Left lobe of liver (tissue), 2 donors: Measurements from ENCODE around the gene TRIM66. TPM values are rescaled to one million over a fixed set of nuclear protein-coding genes. Genes with fewer than 3 reads are reported as not detected.

ENCODE experiments used
- ATAC-seq: fragments of 200-7000 bp; cut with Tn5 transposase; one replicate; pipeline ENCODE4 v1.9.1; 2020; ENCODE audit warnings: mild to moderate bottlenecking, moderate library complexity
- DNase-seq: peaks from one replicate; pipeline ENCODE4 v3.0.0-alpha.2; 2020; ENCODE audit warnings: low spot score
- total RNA-seq: library from RNA; stranded (reverse); gene quantifications from one replicate; pipeline ENCODE4 v1.2.1, GENCODE V29; 2021
- donor health status: DM: no; HTN: no; CAD: no; lungs with moderate emphysema.
- donor health status: DM: no; HTN: yes; CAD: no.

TRIM66 gene
- 13.3 TPM for total RNA-seq

DNA sequence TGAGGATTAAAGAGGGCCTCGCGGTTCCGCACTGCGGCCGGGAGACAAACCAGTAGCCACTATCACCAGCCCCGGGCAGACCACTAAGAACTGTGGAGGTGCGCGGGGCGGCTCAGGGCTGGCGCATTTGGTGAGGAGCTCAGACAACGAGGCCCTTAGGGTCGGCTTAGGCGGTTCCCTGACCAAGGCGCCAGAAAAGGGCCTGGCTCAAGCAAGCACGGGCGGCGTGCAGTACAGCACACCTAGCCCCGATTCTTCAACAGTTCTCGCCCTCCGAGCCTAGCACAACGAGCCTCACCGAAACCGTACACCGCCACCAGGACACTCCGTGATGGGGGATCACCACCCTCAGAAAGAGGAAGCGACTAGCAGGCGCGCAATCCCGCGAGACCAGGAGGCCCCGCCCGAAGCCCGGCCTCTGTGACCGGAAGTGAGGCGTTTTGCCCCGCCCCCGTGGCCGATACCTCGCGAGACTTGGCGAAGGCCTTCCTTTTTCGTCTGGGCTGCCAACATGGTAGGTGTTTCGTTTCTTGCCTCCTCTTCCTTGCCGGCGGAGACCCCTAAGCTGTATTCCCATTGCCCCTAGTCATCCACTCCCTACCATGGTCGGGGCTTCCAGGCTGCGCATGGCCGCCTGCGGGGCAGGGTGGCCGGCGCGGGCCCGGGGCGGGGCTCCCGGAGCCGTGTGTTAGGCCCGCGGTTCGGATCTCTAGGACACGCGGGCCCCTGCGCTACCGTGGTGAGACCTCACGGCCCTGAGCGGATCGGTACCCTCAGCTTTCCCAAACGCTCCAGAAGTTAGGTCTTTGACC lies at the start of gene TRIM66, which contains the start of gene RPL27A:
Gene TRIM66 (minus strand): TSS at position 363 of the 812 bp plus-strand sequence. CDS start 10,391 bp downstream, outside the sequence.
Gene RPL27A (plus strand): TSS at position 490 of the 812 bp plus-strand sequence. CDS start 22 bp downstream, at position 512.
- DNase-seq (peak; percentile 99), ATAC-seq (peak; percentile 97)

- ATAC-seq (no peak), DNase-seq (no peak)
These were observed 49.3 kb upstream of the TRIM66 start for GRCh38 chr11:8731647-8732323.

DNA sequence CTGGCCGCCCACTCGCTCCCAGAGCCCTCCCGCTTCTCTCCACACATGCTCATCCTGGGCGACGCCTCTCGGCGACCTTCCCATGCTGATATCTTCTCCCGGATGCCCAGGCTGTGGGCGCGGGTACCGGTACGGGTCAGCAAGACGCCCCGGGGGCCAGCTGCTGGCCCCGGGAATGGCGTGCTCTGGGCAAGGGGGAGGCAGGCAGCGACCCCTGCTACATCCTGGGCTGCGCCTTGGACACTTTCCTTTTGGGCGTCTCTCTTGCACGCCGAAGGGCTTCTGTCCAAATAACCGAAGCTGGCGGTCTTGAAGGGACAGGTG lies 48.2 kb upstream of the TRIM66 start:
- ATAC-seq = no peak
- DNase-seq = no peak

DNA sequence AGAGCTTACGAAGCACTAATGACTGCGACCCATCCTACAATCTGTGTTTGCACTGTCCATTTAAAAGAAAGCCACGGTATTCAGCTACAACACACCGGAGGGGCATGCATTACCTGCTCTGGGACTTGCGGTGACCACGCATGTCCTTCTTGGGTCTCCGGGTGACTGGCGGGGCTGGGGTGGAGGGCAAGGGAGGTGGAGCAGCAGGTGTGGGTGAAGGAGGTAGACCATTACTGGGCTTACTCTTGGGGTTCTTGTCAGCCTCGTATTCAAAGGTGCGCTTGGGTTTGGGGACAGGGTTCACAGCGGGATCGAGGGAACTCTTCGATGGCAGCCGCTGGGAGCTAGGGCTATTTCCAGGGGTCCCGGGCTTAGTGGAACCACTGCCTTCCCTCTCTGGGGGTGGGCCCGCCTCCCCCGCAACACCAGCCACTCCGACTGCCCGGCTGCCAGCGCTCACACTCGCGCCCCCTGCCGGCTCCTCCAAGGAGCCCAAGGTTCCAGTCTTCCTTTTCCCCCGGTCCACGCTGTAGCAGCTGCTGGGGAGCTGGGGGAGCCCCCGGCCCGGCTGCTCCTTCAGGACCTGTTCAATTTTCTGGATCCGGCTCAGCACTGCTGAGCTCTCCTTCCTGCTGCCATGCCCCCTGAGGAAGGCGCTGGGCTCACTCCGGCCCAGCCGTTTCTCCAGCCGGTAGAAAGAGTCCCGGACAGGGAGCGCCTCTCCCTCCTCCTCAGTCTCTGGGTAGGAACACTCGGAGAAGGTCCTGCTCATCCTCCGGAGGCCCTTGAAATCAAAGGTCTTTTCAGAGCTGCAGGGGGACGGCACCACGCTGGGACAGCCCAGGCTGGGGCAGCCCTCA lies 47.6 kb upstream of the TRIM66 start:
- DNase-seq (no peak), ATAC-seq (no peak)

GRCh38 chr11:8729067-8729466 lies 46.6 kb upstream of the TRIM66 start:
- ATAC-seq (no peak), DNase-seq (no peak)

GRCh38 chr11:8728563-8728962 lies 46.1 kb upstream of the TRIM66 start:
- ATAC-seq = no peak
- DNase-seq = no peak

- no peak for DNase-seq
- no peak for ATAC-seq
These were observed 43.9 kb upstream of the TRIM66 start for GRCh38 chr11:8726395-8726794.

GRCh38 chr11:8724682-8725081 lies 42.2 kb upstream of the TRIM66 start:
- ATAC-seq (no peak), DNase-seq (no peak)

DNA sequence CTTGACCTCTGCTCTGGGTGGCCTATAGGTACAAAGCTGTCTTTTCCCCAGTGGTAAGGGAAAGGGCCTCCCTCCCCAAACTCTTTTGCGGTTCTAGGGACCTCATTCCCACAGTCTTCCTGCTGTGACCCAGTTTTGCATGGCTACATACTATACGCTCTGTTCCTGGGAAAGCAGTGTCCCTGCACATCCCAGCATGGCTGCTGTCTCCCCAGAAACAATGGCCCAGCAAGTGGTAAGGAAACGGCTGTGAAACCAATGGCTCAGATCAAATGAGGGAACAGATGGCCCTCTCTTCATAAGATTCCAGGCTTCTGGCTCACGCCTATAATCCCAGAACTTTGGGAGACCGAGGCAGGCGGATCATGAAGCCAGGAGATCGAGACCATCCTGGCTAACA lies 41.2 kb upstream of the TRIM66 start:
- ATAC-seq (no peak), DNase-seq (no peak)

GRCh38 chr11:8722809-8723208 lies 40.3 kb upstream of the TRIM66 start:
- ATAC-seq (no peak), DNase-seq (no peak)

DNA sequence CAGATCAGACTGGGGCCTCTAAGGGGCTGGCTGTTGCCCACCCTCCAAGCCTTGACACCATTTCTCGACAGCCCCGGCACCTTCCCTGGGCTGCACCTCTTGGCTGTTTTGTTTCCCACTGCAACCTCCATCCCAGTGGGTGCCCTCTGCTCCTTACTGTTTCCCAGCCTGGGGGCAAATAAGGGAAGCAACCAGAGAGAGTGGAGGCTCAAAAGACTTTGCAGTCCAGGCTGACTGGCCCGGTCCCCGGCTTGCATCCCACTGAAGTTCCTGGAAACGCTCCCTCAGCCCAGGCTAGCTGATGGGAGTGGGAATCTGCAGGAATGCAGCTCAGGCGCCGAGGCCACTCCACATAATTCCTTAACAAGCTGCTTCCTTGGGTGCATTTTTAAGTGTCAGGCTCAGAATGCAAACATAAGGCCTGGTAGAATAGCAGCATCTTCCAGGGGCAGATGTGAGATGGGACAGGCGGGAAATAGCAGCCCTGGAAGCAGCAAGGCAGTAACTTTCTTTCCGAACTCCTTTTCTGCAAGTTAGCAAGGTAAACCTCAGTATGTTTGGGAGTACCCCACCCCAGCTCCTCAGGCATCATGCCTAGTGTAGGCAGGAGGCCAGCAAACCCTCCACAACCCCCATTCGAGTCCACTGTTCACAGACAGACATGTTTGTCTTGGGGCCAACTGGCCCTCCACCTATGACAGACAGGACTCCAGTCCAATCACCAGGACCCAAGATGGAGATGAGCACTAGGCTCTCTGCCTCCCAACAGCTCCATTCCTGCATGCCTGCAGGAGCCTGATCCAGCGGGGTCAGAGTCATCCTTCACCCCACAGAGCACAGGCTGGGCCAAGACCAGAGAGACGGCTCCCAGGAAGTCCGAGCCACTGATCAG lies 39.4 kb upstream of the TRIM66 start:
- ATAC-seq (no peak), DNase-seq (no peak)

- DNase-seq = no peak
These were observed 38.6 kb upstream of the TRIM66 start for GRCh38 chr11:8720868-8721608.

DNA sequence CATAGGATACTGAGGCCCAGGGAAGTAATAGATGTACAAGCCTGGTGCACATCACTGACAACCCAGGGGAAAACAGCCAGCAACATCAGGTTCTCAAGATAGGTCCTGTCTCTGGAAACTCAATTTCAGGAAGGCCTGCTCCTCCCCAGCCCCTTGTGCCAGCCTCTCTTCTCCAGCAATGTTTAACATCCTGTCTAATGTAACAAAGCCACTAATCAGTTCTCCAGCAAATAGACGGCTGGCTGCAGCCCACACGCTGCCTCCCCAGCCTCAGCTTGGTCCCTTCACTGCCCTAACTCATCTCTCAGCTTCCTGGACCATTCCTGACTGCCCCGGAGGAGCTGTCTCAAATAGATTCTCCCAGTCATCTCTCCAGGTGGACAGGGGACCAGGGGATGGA lies 37.9 kb upstream of the TRIM66 start:
- ATAC-seq = no peak
- no peak for DNase-seq

More at GRCh38 chr11:8720868-8721608, 38.6 kb upstream of the TRIM66 start:
- no peak for ATAC-seq

- DNase-seq = no peak
- no peak for ATAC-seq
These were observed 37.3 kb upstream of the TRIM66 start for GRCh38 chr11:8719721-8720120.

GRCh38 chr11:8719211-8719649 lies 36.8 kb upstream of the TRIM66 start:
- ATAC-seq = no peak
- no peak for DNase-seq

DNA sequence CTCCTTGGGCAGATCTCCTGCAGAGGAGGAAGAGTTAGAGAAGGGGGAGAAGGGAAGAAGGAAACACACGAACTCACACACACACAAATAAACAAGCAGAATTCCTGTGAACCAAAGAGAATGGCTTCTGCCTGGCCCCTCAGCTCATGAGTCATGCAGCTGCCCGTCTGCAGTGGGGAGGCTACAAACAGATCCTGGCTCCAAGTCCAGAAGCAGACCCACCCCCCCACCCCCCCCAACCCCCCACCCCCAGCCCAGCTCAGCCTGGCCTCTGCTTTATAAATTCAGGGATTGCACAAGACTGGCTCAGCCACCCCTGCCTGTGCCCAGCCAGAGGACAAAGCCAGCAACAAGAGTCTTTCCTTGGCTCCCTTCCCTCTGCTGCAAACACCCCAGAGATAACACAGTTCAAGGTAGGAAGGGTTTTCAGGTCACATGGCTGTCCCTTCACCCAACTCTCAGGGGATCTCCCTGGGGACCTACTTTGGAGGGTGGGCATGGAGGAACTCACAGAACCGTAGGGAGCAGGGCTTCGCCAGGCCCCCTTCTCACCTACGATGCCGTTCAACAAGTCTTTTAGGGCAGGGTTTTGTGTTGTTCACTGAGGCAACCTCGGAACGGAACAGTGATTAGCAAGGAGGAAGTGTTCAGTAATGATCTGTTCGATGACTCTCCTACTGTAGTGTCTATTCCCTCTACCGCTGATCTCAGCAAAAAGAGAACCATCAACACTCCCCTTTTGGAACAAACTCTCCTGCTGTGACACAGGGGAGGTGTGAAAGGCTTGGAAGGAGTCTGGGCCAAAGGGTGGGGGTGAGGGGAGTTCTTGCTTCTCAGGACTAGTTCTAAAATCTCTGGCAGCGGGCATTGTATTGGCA lies 35.6 kb upstream of the TRIM66 start:
- DNase-seq (peak; percentile 86), ATAC-seq (peak; percentile 85)

DNA sequence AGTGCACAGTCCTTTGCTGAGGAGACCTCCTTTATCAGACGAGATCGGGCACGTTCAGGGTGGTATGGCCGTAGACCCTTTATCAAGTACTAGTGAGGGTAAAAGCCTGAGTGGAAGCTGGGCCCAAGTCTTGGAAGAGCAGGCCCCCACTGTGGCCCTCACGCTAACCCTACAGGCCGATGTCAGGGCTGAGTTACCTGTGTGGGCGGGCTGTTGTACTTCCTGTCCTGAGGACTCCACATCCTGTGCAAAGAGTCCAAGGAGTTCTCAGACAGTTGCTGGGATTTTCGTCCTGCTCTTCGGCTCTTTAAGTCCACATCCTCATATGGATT lies 35.0 kb upstream of the TRIM66 start:
- no peak for ATAC-seq
- no peak for DNase-seq

- ATAC-seq (no peak), DNase-seq (no peak)
These were observed 33.0 kb upstream of the TRIM66 start for GRCh38 chr11:8715501-8715900.
